ENCODE measurements around the gene OSBPL5.
A peak's percentile ranks its signal among the peaks of the same experiment; 100 is the strongest.

OSBPL5 gene

DNA sequence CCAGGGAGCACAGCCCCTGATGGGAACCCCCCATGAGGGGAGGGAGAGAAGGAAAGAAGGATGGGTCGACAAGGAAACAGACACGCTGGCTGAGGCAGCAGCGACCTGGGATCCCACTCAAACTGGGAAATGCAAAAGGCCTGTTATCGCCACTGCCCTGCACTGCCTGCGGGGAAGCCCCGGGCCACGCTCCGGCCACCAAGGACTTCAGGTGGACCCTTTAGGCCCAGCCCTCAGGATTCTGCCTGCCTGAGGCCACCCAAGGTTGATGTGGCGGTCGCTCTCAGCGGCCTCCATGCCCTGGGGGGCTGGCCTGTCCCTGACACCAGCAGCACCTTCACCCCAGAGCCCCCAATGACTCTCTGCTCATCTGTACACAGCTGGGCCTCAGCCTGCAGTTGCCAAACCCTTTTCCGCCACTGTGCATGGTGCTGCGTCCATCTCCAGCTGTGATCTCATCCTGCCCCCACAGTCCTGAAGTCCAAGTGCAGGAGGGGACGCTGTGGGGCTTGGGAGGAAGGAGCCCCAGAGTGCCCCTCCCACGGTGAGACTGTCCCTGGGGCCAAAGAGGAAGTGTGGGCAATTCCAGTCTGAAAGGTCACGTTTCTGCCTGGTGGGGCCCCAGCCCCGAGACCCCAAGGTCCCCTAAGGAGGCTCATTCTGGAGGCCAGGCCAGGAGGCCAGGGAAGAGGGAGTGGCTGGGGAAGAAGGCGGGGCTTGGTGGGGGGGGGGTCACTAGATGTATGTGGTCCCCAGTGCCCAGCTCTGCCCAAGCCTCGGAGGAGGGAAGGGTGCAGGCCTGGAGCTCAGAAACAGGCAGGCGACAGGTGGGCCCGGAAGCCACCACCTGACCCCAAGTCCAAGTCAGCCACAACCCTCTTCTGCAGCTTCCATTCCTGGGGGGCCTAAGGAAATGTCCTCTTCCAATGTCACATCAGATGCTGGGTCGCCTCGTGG is 31.6 kb downstream of the OSBPL5 start:
- DNase-seq: no peak

DNA sequence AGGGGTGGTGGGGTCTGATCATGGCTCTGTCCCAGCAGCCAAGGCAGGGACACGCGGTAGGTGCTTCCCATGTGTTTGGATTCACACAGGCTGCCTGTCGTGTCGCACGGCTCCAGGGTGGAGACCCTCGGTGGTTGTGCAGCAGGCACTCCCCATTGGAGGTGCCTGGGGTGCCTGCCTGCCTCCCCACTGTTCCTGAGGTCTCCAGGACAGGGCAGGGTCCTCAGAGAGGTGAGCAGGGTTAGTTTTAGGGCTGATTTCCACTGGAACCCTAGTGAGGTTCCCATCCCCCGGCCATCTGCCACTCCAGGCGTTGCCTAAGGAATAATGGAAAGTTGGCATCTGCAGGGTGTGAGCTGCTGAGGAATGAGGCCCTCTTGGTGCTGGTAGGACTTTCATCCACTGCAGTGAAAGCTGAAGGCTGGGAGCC is 32.3 kb downstream of the OSBPL5 start:
- no peak for DNase-seq

- no peak for DNase-seq
Observed at GRCh38 chr11:3132271-3132781, 32.8 kb downstream of the OSBPL5 start.

DNA sequence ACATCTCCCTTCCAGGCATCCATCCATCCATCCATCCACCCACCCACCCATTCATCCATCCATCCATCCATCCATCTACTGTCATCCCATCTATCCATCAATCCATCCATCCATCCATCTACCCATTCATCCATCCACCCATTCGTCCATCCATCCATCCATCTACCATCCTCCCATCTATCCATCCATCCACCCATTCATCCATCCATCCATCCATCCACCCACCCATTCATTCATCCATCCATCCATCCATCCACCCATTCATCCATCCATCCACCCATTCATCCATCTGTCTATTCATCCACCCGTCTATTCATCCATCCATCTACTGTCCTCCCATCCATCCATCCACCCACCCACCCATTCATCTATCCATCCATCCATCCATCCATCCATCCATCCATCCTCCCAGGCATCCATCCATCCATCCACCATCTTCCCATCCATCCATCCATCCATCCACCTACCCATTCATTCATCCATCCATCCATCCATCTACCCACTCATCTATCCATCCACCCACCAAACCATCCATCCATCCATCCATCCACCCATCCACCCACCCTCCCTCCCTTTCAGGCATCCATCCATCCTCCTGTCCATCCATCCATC is 33.7 kb downstream of the OSBPL5 start:
- no peak for DNase-seq

- DNase-seq: no peak
Observed at GRCh38 chr11:3130269-3131071, 34.6 kb downstream of the OSBPL5 start.

DNA sequence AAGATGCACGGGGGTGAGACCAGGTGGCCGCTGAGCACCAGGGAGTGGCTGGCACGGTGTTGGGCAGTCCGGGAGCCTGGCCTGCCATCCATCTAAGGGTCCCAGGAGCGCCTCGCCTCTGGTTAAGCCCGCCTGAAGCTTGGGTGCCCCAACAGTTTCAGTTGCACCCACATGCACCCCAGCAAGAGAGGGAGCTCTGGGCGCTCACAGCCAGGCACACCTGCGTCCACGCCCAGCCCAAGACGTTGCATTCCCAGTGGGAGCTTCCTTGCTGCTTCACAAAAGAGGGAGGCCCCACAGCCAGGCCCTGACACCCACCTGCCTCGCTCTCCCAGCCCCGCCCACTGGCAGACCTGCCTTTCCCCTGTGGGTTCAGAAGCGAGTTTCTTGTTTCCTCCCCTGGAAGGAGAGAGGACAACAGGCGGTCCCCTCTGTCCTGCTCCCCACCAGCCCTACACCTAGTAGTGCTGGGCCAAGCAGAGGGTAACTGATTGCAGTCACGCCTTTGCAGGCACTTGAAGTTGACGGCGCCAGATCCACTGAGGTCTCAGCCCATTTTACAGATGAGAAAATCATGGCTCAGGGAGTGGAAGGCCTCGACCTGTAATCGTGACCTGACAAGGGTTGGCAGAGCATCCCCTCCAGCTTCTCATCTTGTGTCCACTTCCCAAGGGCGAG is 35.4 kb downstream of the OSBPL5 start:
- no peak for DNase-seq

- DNase-seq: no peak
Observed at GRCh38 chr11:3129181-3129590, 35.9 kb downstream of the OSBPL5 start.

GRCh38 chr11:3128356-3129180 is 36.5 kb downstream of the OSBPL5 start:
- no peak for DNase-seq

DNA sequence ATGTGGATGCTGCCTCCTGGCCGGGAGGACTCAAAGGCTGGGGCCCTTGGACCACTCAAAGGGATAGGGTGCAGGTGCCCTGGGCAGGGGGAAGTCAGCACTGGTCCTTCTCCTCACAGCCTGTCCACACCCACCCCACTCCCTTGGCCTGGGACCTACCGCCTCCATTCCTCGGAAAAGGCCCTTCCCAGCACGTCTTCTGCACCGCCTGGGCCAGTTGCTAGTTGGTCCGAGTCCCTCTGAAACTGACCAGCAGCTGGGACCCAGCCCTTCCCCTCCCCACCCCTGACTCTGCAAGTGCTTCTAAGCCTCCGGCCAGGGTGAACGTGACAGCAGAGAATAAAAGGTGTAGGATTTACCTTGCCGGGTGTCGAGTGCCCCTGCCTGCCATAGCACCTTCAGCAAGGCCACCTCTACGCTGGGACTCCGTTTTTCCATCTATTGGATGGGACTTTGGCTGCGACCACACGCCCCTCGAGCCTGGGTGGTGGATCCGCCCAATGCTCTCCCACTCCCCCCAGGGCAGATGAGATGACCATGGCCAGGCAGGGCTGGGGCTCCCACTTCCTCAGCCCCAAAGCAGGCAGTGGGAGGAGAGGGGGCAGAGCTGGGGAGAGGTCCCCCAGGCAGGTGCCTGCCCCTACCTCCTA is 37.3 kb downstream of the OSBPL5 start:
- DNase-seq: no peak

DNA sequence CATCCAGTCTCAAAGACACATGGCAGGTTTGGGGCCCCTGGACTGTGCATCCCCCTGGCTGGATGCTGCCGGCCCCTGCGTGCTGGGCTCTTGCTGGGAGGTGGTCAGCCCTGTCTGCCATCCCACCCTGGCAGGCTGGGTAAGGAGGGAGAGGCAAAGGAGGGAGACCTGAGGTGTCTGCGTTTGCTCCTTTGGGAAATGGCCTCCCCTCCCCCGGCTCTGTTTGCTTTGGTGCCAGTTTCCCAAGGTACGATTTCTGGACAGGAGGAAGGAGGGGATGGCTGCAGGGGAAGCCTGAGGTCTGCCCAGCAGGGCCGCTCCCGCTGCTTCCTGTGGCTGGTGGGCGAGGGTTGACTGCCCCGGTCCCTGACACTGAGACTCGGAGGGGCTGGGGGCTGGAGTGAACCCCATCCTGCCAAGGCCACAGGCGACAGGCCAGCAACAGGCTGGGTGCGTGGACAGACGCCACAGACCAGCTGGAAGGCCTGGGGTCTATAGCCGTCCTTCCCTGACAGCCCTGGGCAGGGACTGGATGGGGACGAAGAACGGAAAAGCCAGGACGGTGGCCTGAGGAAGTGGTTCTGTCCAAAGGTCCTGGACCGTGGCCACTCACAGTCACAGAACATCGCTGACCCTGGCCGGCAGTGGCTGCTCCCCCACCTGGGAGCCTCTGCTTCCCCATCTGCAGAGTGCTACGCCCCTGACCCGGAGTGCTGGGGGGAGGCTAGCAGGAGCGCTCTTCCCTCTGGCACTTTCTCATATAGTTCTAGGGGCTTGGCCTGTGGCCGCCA is 38.0 kb downstream of the OSBPL5 start:
- DNase-seq: no peak

GRCh38 chr11:3126207-3126865 is 38.8 kb downstream of the OSBPL5 start:
- DNase-seq: no peak

- DNase-seq: no peak
Observed at GRCh38 chr11:3124821-3125220, 40.3 kb downstream of the OSBPL5 start.

GRCh38 chr11:3123761-3124733 is 41.1 kb downstream of the OSBPL5 start:
- peak; percentile 90 for DNase-seq

GRCh38 chr11:3123305-3123704 is 41.8 kb downstream of the OSBPL5 start:
- no peak for DNase-seq

DNA sequence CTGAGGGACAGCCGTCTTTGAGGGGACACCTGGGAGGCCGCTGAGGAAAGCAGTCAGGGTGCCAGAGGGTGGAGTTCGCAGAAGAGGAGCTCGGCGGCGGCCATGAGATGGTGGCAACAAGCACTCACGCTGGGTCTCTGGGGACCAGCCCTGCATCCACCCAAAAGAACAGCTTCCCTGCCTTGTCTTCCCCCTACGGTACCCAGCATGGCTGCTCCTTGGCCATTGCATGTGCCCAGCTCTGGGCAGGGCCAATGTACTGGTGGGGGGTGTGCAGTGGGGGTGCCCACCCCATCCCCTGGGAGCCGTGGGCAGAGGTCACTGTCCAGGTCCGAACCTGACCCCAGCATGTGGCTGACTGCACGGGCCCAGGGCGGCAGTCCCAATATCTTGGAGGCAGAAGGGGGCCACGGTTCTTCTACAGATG is 42.3 kb downstream of the OSBPL5 start:
- no peak for DNase-seq

- no peak for DNase-seq
Observed at GRCh38 chr11:3121931-3122774, 43.0 kb downstream of the OSBPL5 start.

- no peak for DNase-seq
Observed at GRCh38 chr11:3121416-3121815, 43.7 kb downstream of the OSBPL5 start.
